Spinal cord (tissue), 10 donors: ENCODE results near the gene STARD5. TPM values are rescaled to one million over a fixed set of nuclear protein-coding genes. Genes with fewer than 3 reads are reported as not detected.

Experiments used
- DNase-seq, 6 donors: peaks; one replicate each; pipeline versions ENCODE4 v3.0.0 to v3.0.0-alpha.2; 2013 to 2015; ENCODE audit warnings: low spot score in 6 of 6, low read depth in 4 of 6
- H3K27ac ChIP-seq: one replicate; pipeline ENCODE4 v1.5.1; 2013; ENCODE audit warnings: low read depth, low read length, control low read depth
- H3K27me3 ChIP-seq: one replicate; pipeline ENCODE4 v1.6.1; 2013; ENCODE audit warnings: low read length; ENCODE audit not compliant: control insufficient read depth, insufficient read depth
- H3K36me3 ChIP-seq: one replicate; pipeline ENCODE4 v1.6.1; 2013; ENCODE audit warnings: low read length; ENCODE audit not compliant: control insufficient read depth, insufficient read depth
- H3K4me1 ChIP-seq: one replicate; pipeline ENCODE4 v1.6.1; 2013; ENCODE audit warnings: low read length; ENCODE audit not compliant: control insufficient read depth, insufficient read depth
- H3K4me3 ChIP-seq: one replicate; pipeline ENCODE4 v1.5.1; 2013; ENCODE audit warnings: low read depth, low read length, control low read depth
- H3K9me3 ChIP-seq: one replicate; pipeline ENCODE4 v1.6.1; 2013; ENCODE audit warnings: low read length; ENCODE audit not compliant: control insufficient read depth, insufficient read depth
- WGBS: methylation state at CpG from one replicate; pipeline ENCODE4 v1.1.5; 2013; ENCODE audit warnings: missing lambda C conversion rate; ENCODE audit not compliant: insufficient coverage; 5-methylcytosine and 5-hydroxymethylcytosine counted together
- polyA plus RNA-seq, 2 donors: library from polyadenylated mRNA; unstranded; fragments of 120-200 nt; gene quantifications; one replicate each; pipeline ENCODE4 v1.2.1, GENCODE V29; 2013; ENCODE audit not compliant: insufficient read length in 2 of 2
- total RNA-seq, 2 donors: library from RNA; depleted of rRNA in 1 of 2; stranded (reverse); fragments of 120-200 nt in 1 of 2; fragments of >200 nt in 1 of 2; gene quantifications; one replicate each; pipeline versions ENCODE4 v1.2.3 to v1.2.4, GENCODE V29; 2013 to 2014
- donor health status: healthy.

STARD5 gene
- total and polyA plus RNA-seq, 4 donors, result 2.7 to 4.5 (median 3.8) TPM

DNA sequence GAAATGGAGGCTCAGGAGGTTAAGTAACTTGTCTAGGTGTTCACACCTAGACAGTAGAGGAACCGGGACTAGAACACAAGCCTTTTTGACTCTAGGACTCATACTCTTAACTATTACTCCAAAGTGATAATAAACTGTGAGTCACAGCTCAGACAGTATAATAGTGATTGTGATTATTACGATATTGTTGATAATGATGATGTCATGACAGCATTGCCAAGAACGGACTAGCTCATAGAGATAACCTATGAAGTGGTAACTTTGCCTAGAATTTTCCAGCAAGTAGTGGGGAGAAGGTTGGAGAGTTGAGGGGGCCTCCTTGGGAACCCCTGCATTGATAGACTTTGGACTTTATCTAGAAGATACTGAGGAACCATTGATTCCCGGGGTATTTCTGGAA is 34.0 kb downstream of the STARD5 start:
- H3K27ac ChIP-seq, result no peak overlapping the region
- DNase-seq, result no peak
- WGBS, result 100% methylated on average over 3 of the region's 4 CpGs

GRCh38 chr15:81288616-81289015 is 35.3 kb downstream of the STARD5 start:
- Histone ChIP-seq H3K4me1 (no peaks in the 10 kb centered on the region), H3K27ac (no peak overlapping the region), H3K9me3 (no peaks in the 10 kb centered on the region), H3K27me3 (no peaks in the 10 kb centered on the region), H3K36me3 (no peaks in the 10 kb centered on the region), H3K4me3 (no peak overlapping the region)
- no peak for DNase-seq
- WGBS, result 100% methylated on average over 3 of the region's 8 CpGs

More for the DNA sequence above, 34.0 kb downstream of the STARD5 start:
- H3K4me3 ChIP-seq, result no peak overlapping the region
- H3K9me3 ChIP-seq, result no peaks in the 10 kb centered on the region
- H3K36me3 ChIP-seq, result no peaks in the 10 kb centered on the region
- H3K27me3 ChIP-seq, result no peaks in the 10 kb centered on the region
- peaks cover 6% of the 10 kb centered on the region for H3K4me1 ChIP-seq

- Histone ChIP-seq H3K27ac (no peak overlapping the region), H3K4me1 (no peaks in the 10 kb centered on the region), H3K27me3 (no peaks in the 10 kb centered on the region), H3K4me3 (no peak overlapping the region), H3K36me3 (no peaks in the 10 kb centered on the region), H3K9me3 (no peaks in the 10 kb centered on the region)
- WGBS, result 83% methylated on average over 2 of the region's 3 CpGs
- DNase-seq, result no peak
These were observed 35.9 kb downstream of the STARD5 start for GRCh38 chr15:81288040-81288439.

- WGBS, result 90% methylated on average over 1 of the region's 2 CpGs
- no peak overlapping the region for H3K27ac ChIP-seq
These were observed 37.3 kb downstream of the STARD5 start for GRCh38 chr15:81286621-81287121.

GRCh38 chr15:81285461-81285860 is 38.5 kb downstream of the STARD5 start:
- Histone ChIP-seq H3K36me3 (peaks cover 3% of the 10 kb centered on the region), H3K27me3 (no peaks in the 10 kb centered on the region), H3K4me3 (no peak overlapping the region), H3K4me1 (peaks cover 4% of the 10 kb centered on the region), H3K9me3 (no peaks in the 10 kb centered on the region), H3K27ac (no peak overlapping the region)
- 88% methylated on average over 4 of the region's 6 CpGs for WGBS
- no peak for DNase-seq

More at GRCh38 chr15:81286621-81287121, 37.3 kb downstream of the STARD5 start:
- no peak for DNase-seq
- H3K9me3 ChIP-seq, result no peaks in the 10 kb centered on the region
- H3K4me3 ChIP-seq, result no peak overlapping the region
- H3K4me1 ChIP-seq, result no peaks in the 10 kb centered on the region
- no peaks in the 10 kb centered on the region for H3K27me3 ChIP-seq
- peaks cover 3% of the 10 kb centered on the region for H3K36me3 ChIP-seq

GRCh38 chr15:81284256-81285031 is 39.5 kb downstream of the STARD5 start:
- 77% methylated on average over 2 of the region's 5 CpGs for WGBS

DNA sequence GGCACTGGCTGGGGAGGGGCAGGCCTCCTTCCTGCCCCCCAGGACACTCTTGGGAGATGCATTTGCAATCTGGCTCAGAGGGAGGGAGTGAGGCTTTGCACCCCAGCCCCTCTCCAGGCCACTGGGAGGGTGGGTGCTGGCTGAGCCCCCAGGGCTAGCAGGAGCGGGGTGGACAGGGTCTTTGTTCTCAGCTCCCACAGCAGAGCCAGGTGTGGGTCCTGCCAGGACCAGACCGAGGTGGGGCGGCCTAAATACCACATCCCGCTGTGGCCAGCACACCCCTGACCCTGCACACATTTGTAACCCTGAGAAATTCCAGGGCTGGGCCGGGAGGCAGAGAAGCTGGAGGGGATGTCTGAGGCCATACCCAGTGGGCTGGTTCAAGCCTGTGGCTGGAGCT is 41.0 kb downstream of the STARD5 start:
- DNase-seq, result no peak
- Histone ChIP-seq H3K36me3 (peaks cover 3% of the 10 kb centered on the region), H3K9me3 (no peaks in the 10 kb centered on the region), H3K27ac (no peak overlapping the region), H3K4me1 (peaks cover 4% of the 10 kb centered on the region), H3K27me3 (no peaks in the 10 kb centered on the region), H3K4me3 (no peak overlapping the region)
- WGBS, result 88% methylated on average over 4 of the region's 5 CpGs

More at GRCh38 chr15:81284256-81285031, 39.5 kb downstream of the STARD5 start:
- no peak overlapping the region for H3K27ac ChIP-seq
- H3K4me1 ChIP-seq, result peaks cover 4% of the 10 kb centered on the region
- H3K9me3 ChIP-seq, result no peaks in the 10 kb centered on the region
- no peaks in the 10 kb centered on the region for H3K27me3 ChIP-seq
- H3K4me3 ChIP-seq, result no peak overlapping the region
- H3K36me3 ChIP-seq, result peaks cover 3% of the 10 kb centered on the region
- DNase-seq, result no peak

GRCh38 chr15:81282606-81282895 is 41.4 kb downstream of the STARD5 start:
- no peaks in the 10 kb centered on the region for H3K27me3 ChIP-seq
- no peak overlapping the region for H3K4me3 ChIP-seq
- H3K27ac ChIP-seq, result no peak overlapping the region
- peaks cover 4% of the 10 kb centered on the region for H3K4me1 ChIP-seq
- no peaks in the 10 kb centered on the region for H3K9me3 ChIP-seq
- WGBS, result 92% methylated on average over 12 of the region's 18 CpGs
- DNase-seq, result no peak
- peaks cover 3% of the 10 kb centered on the region for H3K36me3 ChIP-seq

GRCh38 chr15:81281766-81282605 is 42.0 kb downstream of the STARD5 start:
- Histone ChIP-seq H3K9me3 (peaks cover 3% of the 10 kb centered on the region), H3K27me3 (no peaks in the 10 kb centered on the region), H3K4me3 (no peak overlapping the region), H3K4me1 (peaks cover 4% of the 10 kb centered on the region), H3K27ac (no peak overlapping the region), H3K36me3 (peaks cover 3% of the 10 kb centered on the region)
- 88% methylated on average over 10 of the region's 12 CpGs for WGBS
- DNase-seq, result no peak

GRCh38 chr15:81281456-81281735 is 42.5 kb downstream of the STARD5 start:
- peaks cover 4% of the 10 kb centered on the region for H3K4me1 ChIP-seq
- no peak for DNase-seq
- no peaks in the 10 kb centered on the region for H3K27me3 ChIP-seq
- WGBS, result 85% methylated on average over 3 of the region's 3 CpGs
- H3K36me3 ChIP-seq, result peaks cover 3% of the 10 kb centered on the region
- no peak overlapping the region for H3K27ac ChIP-seq
- H3K4me3 ChIP-seq, result no peak overlapping the region
- peaks cover 6% of the 10 kb centered on the region for H3K9me3 ChIP-seq
